ENCODE results near the gene LGR4.
A peak's percentile ranks its signal among the peaks of the same experiment; 100 is the strongest.

Gene LGR4

DNA sequence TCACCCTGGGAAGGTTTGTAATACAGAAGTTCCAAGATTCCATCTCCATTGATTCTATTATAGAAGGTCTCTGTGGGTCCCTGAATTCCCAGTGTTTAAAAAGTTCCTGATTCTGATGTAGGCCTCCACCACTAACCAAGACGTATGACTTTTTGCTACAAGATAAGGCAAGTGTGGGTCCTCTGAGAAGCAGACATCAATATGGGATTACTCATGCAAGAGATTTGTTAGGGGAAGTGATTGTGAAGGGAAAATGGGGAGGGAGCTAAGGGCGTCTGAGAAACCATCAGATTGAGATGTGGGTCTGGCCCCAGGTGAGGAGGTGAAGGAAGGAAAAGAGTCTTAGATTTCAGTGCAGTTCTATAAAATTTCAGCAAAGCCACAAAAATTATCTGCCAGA lies 10.2 kb upstream of the LGR4 start:
- DNase-seq = no peak

DNA sequence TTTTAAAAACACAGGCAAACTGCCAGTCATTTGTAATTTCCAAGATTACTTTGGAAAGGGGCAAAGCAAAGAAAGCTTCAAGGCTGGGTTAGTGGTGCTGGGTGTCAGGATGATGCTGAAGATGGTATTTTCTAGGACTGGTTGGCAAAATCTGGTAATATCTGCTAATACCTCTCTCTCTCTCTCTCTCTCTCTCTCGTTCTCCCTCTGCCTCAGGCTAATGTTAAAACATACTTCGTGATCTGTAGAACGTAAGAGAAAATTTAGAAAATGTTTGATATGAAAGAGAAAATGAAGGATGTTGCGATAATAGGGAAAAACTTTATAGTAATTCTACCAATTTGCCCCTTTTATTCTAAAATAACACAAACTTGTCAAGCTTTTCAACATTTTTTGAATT lies 9.4 kb upstream of the LGR4 start:
- DNase-seq = no peak

DNA sequence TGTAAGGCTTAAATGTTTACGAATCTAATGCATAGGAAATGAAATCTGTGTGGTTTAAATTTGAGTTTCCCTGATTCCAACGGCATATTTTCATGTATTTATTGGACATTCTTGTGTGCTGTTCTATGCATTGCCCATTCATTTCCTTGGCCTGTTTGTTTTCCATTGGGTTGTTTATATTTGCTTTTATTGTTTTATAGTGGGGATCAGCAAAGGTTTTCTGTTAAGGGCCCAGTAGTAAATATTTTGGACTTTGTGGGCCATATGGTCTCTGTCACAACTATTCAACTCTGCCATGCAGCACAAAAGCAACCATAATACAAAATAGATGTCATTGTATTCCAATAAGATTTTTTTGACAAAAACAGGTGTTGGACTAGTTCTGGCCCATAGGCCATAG lies 5.2 kb upstream of the LGR4 start:
- no peak for DNase-seq

DNA sequence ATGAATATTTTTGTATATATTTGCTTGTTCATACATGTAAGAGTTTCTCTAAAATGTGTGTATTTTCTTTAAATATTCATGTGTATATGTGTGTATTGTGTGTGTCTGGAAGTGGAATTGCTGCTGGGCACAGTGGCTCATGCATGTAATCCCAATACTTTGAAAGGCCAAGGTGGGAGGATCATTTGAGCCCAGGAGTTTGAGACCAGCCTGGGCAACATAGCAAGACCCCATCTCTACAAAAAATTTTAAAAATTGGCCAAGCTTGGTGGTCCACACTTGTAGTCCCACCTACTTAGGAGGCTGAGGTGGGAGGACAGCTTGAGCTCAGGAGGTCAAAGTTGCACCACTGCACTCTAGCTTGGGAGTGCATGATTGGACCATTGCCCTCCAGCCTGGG lies 4.7 kb upstream of the LGR4 start:
- DNase-seq = no peak

DNA sequence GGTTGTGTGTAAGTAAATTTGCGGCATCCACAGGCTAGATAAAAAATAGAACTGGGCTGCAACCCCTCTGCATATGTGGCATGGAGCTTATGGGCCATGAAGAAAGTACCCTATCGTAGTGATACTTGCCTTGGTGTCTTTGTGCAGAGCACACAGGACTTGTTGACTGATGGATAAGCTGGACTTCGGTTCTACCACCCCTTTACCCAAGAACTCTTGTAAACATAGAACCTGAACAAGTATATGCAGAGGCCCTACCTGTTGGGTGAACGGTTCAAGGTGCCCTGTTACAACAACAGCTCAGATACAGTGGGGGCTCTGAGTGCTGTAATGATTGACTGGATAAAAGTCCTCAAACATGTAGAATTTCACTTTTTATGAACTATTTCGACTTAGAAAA lies 3.0 kb upstream of the LGR4 start:
- no peak for DNase-seq

DNA sequence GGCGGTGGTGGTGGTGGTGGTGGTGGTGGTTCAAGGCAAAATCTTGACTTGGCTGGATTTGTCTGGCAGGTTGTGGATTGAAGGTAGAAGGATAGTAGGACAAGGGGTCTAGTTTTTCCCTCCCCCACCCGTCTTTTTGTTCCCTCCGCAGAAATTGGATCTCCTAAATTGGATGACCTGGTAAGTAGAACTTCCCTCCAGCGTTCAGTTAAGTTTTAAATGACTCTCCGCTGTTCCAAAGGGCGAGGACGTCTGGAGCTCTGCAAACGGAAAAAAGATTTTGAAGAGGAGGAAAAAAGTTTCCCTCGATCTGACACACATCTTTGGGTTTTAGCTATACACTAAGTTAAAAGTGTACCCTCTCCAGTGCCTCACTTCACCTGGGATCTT lies 422 bp upstream of the LGR4 start:
- no peak for DNase-seq

DNA sequence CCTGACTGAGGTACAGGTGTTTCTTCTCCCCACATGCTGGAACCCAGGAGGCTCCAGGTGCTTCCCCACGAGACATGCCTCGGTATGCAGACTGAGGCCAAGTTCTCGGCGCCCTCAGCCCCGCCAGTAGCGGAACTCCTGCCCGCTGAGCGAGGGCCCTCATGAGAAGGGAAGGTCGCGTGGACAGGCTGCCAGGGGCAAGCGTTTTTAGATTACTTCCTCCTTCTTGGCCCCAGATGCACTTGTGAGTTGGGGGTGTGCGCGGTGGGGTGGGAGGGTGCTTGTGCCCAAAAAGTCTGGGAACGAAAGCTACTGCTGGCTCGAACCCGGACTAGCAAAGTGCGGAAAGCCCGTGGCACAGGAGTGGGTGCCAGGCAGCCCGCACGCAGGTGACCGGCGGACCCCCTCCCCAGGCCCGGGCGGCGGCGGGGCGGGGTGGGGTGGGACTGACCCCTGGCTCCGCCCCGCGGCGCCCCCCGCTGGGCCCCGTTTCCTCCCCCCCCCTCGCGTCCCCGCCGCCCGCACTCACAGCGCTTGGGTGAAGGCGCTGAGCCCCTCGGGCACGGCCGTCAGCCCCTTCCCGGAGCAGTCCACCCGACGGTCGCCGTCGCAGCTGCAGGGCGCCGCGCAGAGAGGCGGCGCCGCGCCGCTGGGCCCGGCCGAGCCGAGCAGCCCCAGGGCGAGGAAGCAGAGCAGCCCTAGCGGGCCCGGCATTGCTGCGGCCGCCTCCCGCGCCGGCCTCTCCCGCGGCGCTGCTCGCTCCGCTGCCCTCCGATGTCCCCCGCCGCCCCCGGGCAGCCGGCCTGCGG lies 797 bp downstream of the LGR4 start:
- DNase-seq = peak; percentile 49

DNA sequence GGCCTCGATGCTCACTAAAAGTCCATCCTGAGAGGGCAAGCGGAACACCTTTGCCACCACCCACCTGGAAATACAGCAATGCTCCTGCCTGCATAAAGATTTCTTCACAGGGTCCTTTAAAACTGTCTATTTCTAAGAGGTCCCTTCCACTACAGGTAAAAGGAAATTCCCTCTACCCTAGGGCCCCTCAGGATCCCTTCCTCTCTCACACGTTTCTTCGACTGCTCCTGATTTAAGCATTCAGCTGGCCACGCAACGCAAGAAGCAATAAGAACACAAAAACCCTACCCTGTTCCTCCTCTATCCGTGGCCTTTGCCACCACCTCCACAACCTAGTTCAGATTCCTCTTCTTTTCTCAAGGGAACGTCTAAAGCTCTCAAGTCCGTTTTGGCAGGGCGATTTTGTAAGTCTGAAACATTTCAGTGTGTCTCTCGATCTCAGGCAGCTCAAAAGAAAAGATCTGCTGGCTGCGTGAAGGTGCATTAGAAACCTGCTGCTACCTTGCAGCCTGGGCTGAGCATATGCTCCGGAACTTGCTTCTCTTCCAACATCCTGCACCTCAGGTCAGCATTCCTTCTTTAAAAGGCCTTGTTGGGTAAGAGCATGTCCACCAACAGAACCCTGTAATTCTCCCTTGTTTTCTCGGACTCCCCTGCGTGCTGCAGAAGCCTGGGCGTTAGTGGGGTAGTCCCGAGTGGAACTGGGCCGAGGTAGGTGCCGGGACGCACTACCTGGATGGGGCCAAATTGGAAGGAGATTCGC lies 1.6 kb downstream of the LGR4 start:
- no peak for DNase-seq

DNA sequence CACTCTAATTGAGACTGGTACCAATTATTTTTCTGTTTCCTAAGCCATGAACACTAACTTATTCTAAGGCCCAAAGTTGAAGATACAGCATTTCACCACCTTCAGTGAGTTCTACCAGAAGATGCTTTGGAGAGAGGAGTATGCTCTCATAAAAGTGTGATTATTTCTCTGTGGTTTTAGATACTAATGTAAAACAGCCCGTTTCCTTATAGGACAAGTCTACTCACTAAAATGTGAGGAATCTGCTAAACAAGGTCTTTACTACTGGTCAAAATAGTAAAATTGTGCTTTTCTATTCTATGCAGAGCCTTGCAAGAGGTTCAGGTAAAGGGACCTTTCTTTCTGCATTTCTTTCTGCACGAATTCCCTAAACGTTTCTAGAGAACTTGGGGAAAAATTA lies 2.4 kb downstream of the LGR4 start:
- DNase-seq = no peak

DNA sequence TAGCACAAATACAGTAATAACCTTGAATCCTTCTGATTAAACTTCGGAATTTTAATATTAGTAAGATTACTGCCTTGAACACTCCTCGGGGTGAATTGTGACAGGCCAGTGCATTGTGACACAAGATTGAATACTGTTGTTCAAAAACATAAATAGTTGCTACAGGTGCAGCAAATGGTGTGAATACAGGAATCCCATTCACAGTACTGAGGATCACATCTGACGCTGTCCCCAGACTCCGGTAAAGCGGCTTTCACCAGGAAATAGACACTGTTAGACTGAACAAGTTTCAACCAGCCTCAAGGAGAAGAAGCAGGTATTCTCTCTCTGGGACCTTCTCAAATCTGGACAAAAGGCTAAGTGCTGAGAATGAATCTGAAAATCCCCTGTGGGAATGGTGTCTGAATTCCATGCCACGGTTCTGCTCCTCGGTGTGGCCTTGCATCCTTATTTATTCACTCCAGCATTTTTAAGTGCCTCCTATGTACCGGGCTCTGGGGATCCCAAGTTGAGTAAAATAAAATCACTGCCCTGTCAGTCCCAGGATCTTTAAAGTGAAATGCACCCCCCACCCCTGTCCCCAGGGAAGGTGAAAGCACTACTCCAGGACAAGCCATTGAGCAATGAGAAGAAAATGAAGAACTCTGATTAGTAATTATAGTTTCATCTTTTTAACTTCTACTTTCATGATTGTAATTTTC lies 3.4 kb downstream of the LGR4 start:
- no peak for DNase-seq

DNA sequence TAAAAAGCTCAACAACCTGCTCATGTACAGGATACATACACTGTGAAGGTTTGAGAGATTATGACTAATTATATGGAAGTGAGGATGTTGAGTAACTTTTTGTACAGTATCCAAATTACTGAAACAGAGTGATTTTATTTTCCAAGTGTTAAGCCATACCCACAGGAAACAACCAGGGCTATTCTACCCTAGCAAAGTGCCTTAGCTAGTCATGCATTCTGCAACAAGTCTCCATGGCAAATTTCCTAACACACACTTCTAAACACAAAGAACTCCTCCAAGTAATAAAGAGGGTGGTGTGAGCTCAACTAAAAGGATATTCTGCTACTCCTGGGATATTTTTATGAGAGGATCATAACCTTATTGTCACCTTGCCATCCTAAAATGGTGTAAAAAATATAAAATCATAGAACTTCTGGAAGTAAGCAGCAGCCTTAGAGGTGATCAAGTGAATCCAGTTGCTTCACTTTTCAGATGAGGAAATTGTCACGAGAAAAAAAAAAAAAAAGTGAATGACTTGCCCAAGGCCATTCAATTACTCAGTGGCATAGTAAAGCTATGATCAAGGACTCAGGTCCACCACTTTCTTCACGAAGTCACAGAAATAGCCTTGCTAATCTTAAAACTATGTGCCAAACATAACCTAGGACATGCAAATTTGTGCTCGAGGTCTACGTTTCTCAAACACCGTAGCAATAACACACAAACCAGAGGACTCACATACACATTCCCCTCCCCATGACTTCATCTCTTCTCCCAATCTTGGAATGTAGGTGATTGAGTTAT lies 4.2 kb downstream of the LGR4 start:
- peak; percentile 57 for DNase-seq

DNA sequence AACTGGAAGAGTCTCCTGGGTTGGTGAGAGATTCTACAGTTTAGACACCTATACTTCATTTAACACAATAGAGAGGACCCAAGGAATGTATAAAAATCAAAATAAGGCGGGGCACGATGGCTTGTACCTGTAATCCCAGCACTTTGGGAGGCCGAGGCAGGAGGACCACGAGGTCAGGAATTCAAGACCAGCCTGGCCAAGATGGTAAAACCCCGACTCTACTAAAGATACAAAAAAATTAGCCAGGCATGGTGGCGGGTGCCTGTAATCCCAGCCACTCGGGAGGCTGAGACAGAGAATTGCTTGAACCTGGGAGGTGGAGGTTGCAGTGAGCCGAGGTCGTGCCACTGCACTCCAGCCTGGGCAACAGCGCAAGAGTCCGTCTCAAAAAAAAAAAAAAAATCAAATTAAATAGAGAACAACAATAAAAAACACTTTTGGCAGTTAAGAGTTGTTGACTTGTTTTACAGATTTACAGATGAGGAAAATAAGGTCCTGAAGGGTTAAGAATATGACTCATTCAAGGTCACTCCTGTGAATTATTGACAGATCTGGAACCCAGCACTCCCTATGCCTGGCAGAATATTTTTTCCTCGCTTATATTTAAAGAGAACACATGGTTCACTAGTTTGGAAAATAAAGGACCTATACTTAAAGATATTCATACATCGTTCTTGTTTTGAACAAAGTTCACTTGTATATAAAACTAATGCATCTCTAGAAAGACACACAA lies 5.2 kb downstream of the LGR4 start:
- DNase-seq = no peak

DNA sequence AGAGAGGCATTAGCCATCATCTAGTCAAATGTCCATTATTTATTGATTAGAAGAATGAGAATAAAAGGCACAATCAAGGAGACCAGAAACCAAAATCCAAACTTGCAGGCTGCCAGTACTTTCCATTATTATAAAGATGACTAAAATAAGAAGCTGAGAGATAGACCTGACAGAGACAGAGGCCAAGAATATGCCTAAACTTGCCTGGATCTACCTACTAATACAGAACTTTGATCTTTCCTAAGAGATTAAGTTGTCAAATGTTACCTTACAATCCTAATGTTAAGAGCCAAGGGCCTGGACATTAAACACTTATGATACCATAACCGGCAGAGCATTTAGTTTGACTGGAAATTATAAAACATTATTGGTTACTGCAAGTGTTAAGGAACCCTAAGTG lies 6.2 kb downstream of the LGR4 start:
- no peak for DNase-seq

DNA sequence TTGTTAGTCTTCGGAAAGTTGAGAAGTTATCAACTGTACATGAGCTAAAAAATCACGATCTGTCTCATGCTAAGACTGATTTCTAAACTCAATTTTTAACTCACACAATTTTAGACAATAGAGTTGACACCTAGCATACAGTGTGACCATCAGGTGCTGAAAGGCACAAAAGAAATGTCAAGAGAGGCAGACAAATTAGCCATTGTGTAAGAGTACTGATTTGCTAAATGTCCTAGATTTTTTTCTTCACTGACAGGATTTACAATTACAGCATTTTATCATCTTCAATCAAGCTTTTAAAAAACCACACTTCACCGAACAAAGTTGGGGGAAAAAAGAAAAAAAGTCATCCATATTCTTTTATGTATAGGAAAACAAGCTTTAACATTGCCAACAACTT lies 7.0 kb downstream of the LGR4 start:
- DNase-seq = no peak

DNA sequence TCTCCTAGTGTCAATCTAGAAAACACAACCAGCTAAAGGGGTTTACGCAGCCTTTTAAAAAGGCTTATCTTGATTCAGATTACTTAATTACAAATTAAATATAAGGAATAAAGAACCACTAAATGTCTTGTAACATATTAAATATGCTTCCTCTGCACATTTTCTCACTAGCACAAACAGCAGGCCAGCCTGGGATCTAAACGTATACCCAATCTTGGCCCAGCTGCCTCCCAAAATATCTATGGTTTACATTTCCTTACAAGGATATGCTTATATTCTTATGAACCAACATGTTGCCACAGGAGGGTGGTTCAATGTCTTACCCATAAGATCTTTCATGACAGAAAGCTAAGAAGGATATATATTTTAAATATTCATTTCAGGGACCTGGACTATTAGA lies 7.7 kb downstream of the LGR4 start:
- DNase-seq = no peak

DNA sequence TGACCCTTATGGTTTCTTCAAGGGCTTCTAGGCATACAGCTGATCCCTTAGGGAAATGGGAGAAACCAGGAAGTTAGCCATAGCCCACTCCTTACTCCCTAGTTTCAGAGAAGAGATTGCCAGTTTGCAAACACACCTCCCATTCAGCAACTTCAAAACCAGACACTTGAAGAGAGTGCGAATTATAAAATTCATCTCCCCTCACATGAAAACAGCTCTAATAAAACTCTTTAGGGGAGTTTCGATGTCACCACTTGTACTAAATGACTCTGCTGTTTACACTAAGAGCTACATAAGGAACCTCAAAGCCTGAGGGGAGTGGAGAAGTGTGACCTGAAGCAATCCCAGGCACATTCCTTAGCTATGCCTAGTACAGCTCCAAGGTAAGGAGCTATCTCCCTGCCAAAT lies 8.3 kb downstream of the LGR4 start:
- peak; percentile 47 for DNase-seq

DNA sequence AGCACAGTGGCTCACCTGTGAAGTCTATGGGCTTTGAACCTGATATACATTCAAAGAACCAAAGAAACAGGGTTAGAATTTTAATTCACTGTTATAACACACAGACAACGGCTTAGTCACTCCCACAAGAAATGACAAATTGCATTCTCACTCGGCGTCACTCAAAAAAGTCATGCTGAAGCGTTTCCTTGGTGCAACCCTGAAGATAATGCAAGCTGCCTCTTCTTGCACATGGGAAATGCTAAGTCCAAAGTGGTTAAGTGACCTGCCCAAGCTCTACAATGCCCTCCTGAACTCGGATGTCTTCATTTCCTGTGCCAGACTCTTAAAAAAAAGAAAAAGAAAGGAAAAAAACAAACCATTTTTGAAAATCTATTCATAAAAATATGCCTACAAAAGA lies 10.0 kb downstream of the LGR4 start:
- peak; percentile 82 for DNase-seq

DNA sequence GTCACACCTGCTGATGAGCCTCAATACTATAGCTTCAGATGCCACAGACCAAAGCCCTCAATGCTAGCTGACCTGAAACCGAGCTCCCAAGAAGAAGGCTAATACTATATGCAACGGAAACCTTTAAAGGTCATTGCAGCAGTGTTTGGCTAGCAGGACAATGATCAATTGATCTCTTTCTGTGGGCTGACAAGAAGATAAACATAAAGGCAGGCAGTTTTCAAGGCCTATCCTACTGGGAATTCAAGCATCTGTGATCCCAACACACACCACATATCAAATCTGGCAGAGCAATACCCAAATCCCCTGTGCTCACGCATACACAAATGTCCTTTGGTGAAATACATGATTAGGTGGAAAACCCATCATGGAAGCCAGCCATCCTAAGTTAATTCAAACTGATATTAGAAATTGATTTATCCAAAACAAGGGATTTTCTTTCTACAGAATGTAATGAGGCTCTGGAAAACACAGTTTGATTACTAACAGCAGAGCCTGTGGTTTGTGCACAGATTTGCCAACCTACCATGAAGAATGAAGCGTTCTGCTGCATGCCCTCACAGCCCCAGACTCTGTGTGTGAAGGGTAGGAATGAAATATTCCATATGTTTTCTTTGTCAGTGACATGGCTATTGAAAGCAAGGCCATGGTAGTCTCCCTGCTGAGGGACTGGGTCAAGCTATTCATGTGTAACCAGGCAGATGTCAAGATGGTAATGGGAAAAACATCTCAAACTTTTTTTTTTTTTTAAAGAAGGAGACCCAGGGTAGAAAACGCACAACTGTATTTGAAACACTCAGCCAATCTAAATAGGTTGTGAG lies 12.2 kb downstream of the LGR4 start:
- no peak for DNase-seq

DNA sequence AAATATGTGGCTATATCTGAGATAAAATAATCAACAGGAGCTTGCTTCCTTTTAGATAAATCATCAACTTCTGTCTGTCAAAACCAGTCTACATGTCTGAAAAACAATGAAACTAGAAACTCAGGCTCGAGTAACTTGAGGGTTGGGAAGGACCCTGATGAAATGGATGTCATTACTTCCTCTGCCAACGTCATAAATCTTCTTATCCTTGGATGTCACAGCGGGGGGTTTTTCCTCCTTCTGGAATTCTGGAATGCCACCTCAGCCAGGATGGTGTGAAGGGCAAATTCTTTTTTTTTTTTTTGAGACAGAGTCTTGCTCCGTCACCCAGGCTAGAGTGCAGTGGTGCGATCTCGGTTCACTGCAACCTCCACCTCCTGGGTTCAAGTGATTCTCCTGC lies 13.4 kb downstream of the LGR4 start:
- DNase-seq = peak; percentile 35

DNA sequence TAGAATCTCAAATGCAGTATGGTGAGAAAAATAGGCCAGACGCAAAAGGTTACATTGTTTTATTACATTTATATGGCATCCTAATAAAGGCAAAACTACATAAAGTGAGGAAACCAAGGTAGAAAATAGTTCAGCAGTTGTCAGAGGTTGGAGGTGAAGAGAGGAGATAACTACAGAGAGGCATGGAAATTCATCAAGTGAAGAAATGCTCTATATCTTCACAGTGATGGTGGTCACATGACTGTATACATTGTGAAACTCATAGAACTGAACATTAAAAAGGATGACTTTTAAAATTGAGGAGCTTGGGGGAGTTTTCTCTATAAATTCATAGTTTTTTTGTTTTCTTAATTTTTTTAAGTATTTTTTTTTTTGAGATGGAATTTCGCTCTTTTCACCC lies 14.4 kb downstream of the LGR4 start:
- no peak for DNase-seq

DNA sequence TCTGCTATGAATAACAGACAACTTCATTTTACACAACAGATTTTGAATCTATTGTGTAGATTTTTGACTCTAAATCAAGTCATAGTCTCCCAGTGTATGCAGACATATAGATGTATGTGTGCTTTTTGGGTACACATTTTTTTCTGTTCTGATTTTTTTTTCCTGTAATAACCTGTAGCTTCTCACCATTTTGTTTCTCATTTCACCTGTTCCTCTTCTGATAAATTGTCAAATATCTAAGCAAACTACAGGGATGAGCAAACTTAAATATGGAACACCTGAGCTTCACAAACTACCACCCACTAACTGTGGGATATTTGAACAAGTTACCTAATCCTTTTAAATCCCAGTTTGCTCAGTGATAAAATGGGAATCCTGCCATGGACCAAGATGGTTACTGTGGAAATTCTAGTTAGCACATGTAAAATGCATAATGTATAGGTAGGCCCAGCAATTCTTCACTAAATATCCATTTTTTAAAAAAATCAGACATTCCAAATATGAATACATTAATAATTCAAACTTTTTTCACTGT lies 15.7 kb downstream of the LGR4 start:
- no peak for DNase-seq
